Fibroblast of the conjunctiva (primary cell): Measurements from ENCODE around the gene LRRC51.
"Not testable (repeated sequence)": the region's sequence is repeated elsewhere in the genome, so short reads cannot be mapped to it uniquely, and the experiment has no call there.

Experiments
- DNase-seq: peaks from one replicate; pipeline ENCODE4 v3.0.0-alpha.2; 2010; ENCODE audit warnings: low read depth

The LRRC51 gene

DNA sequence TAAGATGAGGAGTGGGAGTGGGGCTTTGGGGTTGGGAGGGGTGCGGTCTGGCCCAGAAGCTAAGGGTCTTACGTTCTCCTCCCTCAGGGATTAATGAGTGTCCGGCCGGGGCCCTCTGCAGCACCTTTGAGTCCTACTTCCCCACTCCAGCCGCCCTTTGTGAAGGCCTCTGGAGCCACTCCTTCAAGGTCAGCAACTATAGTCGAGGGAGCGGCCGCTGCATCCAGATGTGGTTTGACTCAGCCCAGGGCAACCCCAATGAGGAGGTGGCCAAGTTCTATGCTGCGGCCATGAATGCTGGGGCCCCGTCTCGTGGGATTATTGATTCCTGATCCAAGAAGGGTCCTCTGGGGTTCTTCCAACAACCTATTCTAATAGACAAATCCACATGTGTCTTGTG, 58.9 kb downstream of the LRRC51 start:
- DNase-seq, result no peak

- DNase-seq, result no peak
Measured at GRCh38 chr11:72140661-72141060, 60.0 kb downstream of the LRRC51 start.

- DNase-seq, result peak; percentile 20
Measured at GRCh38 chr11:72141066-72141465, 60.4 kb downstream of the LRRC51 start.

GRCh38 chr11:72142086-72142485, 61.4 kb downstream of the LRRC51 start:
- DNase-seq, result not testable (repeated sequence)

- DNase-seq, result not testable (repeated sequence)
Measured at GRCh38 chr11:72142543-72142942, 61.9 kb downstream of the LRRC51 start.

- DNase-seq, result peak; percentile 55
Measured at GRCh38 chr11:72144807-72145565, 64.3 kb downstream of the LRRC51 start.
